UCSD-AML1 (cell line): ENCODE measurements around the gene HPS3.
"Not testable (repeated sequence)": the region's sequence is repeated elsewhere in the genome, so short reads cannot be mapped to it uniquely, and the experiment has no call there.

Experiments used
- DNase-seq: peaks from one replicate; lab custom pipeline; 2025; ENCODE audit not compliant: unreplicated experiment; lab: John Stamatoyannopoulos, UW

Gene HPS3

GRCh38 chr3:149129326-149130205 lies at the start of gene HPS3:
HPS3 (plus strand) TSS chr3:149129638; CDS start chr3:149129724, 86 bp downstream.
- DNase-seq, result peak; percentile 92

DNA sequence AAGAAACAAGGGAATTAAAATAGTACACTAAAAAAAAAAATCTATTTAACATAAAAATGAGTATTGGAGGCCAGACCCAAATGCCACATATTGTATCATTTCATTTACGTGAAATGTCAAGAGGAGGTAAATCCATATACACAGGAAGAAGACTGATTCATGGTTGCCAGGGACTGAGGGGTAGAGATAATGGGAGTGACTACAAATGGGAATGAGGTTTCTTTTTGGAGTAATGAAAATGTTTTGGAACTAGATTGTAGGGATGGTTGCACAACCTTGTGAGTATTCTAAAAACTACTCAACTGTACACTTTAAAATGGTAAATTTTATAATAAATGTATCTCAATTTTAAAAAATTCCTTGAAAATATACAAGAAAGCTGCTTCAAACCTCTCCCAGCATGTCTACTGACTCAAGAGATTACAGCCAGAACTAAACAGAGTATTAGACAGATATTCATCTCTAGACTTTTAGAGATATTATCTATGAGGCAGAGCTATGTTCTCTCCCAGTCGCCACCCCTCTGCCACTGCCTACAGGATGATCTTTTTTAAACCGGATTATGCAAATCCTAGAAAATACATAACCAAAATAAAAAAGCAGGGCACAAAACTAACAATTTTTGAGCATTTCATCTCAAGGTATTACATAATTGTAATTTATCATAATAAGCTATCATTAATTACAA lies 49.3 kb upstream of the HPS3 start:
- no peak for DNase-seq

DNA sequence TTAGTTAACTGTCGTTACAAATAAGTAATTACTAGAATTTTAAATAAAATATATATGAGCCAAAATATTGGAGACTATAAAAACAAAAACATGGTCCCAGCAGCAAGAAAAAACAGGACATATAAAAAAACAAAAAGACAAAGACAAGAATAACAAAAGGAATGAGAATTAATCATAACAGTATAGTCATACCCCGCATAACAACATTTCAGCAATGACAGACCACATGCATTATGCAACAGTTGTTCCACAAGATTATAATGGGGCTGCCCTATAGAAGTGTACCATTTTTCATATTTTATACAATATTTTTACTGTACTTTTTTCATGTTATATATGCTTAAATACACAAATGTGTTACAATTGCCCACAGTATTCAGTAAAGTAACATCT lies 48.7 kb upstream of the HPS3 start:
- no peak for DNase-seq

GRCh38 chr3:149081772-149082171 lies 47.7 kb upstream of the HPS3 start:
- no peak for DNase-seq

- no peak for DNase-seq
Measured at GRCh38 chr3:149085828-149086231, 43.6 kb upstream of the HPS3 start.

GRCh38 chr3:149086232-149086988 lies 43.0 kb upstream of the HPS3 start, which contains the start of gene HLTF:
HLTF (minus strand) TSS chr3:149086533; CDS start chr3:149086336, 197 bp downstream.
- peak; percentile 91 for DNase-seq

GRCh38 chr3:149087208-149087607 lies 42.2 kb upstream of the HPS3 start:
- DNase-seq, result no peak

- DNase-seq, result no peak
Measured at GRCh38 chr3:149089395-149089794, 40.0 kb upstream of the HPS3 start.

DNA sequence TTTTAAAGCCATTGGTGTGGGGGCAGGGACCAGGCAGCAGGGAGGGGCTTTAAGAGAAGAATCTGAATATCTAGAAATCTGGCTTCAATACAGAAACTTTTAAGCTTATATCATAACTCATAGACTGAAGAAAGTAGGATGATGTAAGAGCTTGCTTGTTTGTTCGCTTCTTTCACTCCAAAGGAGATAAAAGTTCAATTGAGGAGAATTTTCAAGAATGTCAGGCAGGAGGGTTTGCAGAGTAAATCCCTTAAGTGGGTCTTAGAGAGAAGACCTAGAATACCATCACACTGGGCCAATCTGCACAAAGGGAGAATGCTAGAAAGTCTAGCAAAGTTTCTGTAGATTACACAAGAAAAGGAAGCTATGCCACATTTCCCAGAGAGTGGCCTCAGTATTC lies 39.0 kb upstream of the HPS3 start:
- DNase-seq, result no peak

DNA sequence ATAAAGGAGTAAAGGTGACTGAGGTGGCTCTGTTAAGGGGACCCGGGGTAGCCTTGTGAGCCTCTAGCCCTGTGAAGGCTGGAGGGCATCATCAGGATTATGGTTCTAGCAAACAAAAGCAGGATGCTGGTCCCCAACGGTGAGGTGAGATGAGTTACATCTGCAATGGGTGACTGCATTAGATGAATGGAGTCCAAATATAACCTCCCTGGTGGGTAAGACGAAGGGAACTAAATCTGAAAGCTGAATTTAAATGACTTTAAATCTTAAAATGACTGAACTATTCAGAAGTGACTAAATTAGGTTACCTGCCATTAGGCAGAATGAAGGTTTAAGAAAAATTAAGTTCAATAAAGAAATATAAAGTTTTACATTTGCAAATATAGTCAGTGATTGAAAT lies 38.5 kb upstream of the HPS3 start:
- DNase-seq, result no peak

DNA sequence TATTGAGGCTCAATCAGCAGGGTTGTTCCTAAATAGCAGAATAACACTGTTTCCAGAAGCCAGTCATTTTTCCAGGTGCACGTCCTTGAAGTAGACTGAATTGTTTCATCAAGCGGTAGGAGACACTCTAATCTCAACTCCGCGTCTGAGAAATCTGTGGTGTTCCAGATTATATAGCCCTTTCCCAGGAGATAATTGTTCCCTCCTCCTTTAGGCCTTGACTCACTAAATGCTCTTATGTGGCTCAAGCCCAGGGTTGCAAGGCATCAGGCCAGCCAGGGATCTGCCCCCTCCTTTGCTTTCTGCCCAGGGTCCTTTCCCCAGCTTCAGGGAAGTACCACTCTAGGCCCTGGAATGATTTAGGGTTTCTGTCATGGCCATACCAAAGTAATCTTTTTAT lies 37.5 kb upstream of the HPS3 start:
- DNase-seq, result no peak

DNA sequence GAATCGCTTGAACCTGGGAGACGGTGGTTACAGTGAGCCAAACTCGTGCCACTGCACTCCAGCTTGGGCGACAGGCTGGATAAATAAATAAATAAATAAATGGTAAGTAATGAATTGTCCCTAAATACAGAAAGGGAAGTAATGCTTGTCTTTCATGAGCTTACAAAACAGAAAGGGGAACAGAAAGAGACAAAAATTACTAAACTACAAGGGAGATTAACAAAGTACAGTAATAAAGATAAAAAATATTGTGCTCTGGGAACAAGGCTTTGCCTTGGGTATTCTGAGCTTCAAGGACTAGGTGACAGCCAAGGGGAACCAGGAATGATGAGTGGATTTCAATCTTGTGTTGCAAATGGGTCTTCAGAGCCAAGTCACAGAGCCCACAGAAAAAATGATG lies 34.0 kb upstream of the HPS3 start:
- no peak for DNase-seq

DNA sequence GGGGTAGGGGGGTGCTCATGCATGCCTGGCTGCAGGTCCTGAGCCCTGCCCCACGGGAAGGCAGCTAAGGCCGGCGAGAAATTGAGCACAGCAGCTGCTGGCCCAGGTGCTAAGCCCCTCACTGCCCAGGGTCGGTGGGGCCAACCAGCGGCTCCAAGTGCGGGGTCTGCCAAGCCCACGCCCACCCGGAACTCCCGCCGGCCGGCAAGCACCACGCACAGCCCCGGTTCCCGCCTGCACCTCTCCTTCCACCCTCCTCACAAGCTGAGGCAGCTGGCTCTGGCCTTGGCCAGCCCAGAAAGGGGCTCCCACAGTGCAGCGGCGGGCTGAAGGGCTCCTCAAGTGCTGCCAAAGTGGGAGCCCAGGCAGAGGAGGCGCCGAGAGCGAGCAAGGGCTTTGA lies 31.5 kb upstream of the HPS3 start:
- not testable (repeated sequence) for DNase-seq

DNA sequence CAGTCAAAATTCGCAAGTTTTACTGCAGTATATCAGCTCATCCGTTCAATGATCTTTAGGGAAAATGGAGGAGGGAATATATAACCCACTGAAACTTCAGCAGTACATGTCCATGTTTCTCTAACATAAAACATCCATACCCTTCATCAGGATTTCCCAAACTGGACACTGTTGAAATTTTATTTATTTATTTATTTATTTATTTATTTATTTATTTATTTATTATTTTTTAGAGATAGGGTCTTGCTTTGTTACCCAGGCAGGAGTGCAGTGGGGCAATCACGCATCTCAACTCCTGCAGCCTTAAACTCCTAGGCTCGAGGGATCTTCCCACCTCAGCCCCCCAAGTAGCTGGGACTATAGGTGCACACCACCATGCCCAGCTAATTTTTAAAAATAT lies 28.3 kb upstream of the HPS3 start:
- no peak for DNase-seq

GRCh38 chr3:149101641-149102040 lies 27.8 kb upstream of the HPS3 start:
- no peak for DNase-seq

DNA sequence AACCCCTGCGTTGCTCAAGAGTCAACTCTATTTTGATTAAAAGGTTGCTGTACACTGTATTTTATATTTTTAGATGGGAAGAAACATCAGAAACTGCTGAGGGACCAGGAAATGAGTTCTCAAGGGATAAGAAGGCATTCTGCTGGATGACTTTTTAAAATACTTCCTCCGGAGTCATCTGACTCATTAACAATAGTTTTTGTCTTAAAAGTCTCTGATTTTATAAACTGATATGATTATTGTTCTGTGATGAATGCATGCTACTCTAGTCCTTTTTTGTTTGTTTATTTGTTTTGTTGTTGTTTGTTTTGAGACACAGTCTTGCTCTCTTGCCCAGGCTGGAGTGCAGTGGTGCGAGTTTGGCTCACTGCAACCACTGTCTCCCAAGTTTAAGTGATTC lies 25.0 kb upstream of the HPS3 start:
- DNase-seq, result no peak

DNA sequence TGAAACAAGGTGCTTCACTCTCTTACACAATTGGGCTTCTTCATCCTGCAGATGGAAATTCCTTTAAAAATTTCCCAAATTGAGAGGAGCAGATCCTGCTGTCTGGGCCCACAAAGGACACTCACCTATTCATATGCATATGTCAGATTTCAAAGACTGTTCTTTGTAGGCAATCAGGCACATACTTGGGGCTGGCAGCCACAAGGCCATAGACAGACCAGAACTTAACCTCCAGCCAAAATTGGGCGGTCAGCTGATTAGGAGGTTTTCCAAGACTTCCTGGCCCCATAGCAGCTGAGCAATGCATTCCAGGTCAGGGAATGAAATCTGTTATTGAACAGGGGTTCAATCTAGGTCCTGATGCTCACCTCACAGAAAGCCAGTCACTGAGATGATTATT lies 15.0 kb upstream of the HPS3 start:
- DNase-seq, result no peak

DNA sequence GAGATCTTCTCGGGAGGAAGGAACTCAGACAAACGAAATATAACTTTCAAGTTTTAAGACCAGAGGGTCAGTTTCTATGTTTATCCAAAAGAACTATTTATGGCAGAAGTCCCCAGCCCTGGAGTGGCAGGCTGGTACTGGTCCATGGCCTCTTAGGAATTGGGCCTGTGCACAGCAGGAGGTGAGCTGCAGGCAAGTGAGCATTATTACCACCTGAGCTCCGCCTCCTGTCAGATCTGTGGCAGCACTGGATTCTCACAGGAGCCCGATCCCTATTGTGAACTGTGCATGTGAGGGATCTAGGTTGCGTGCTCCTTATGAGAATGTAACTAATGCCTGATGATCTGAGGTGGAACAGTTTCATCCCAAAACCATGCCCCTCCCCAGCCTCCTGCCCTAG lies 14.3 kb upstream of the HPS3 start:
- DNase-seq, result no peak

DNA sequence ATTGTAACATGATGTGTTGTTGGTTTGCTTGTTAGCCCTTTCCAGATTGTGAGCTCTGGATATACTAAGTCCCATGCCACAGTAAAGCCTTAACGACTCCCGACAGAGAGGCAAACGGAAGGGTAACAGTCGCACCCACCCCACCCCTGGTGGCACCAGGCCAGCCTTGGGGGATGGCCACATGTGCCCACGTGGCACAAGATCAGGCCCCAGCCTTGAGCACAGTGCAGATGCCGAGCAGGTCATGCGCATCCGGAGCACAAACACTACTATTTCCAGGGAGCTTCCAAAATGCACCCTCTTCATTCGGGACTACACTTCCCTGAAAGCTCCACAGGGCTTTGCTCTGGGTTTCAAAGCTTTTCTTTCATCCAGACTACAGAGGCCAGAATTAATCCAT lies 10.7 kb upstream of the HPS3 start:
- DNase-seq, result no peak

GRCh38 chr3:149119466-149119865 lies 10.0 kb upstream of the HPS3 start:
- no peak for DNase-seq

DNA sequence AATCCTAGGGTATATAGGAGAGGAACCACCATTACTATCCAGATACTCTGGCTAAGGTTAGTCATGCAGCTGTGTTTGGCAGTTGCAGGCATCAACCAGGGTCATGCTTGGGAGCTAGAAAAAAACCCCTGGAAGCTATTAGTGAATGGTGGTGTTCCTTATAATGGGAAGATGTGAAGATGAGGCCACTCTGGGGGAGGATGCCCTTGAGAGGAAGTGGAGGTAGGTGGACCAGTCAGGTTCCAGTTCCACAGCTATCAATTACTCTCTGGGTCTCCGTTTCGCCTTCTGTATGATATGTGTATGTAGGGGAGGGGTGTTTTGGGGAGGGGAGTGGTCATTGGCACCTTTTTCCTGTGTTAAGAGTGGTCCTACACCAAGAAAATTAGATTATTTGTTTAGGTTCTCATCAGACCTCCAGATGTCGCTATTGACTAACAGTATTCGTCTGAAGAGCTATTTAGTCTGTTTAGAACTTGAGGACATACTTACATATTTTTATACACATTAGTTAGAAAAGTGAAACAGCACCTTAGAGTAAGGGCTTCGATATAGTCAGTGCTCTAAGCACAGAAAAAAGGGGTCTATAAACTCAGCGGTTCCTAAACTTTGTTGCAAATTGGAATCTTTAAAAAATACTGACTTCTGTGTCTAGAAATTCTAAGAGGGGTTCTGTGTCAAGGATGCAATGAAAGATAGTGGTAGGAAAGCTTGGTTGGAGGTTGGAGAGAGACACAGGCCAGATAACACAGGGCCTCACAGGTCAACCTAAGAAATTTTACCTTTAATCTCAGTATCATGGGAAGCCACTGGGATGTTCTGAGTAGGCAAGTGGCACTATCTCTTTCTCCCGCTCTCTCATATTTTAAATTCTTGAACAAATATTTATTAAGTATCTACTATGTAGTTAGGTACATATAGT lies 9.1 kb upstream of the HPS3 start:
- DNase-seq, result no peak
